GM19372 (cell line): ENCODE results near the gene KIFAP3.
A peak's percentile ranks its signal among the peaks of the same experiment; 100 is the strongest.
"Not testable (repeated sequence)": the region's sequence is repeated elsewhere in the genome, so short reads cannot be mapped to it uniquely, and the experiment has no call there.

Source experiments
- ATAC-seq: cut with Tn5 transposase; IDR thresholded peaks from one replicate; pipeline ENCODE4 v1.9.1; 2021; ENCODE audit warnings: mild to moderate bottlenecking, low read depth, moderate library complexity; ENCODE audit not compliant: unreplicated experiment

KIFAP3 gene

DNA sequence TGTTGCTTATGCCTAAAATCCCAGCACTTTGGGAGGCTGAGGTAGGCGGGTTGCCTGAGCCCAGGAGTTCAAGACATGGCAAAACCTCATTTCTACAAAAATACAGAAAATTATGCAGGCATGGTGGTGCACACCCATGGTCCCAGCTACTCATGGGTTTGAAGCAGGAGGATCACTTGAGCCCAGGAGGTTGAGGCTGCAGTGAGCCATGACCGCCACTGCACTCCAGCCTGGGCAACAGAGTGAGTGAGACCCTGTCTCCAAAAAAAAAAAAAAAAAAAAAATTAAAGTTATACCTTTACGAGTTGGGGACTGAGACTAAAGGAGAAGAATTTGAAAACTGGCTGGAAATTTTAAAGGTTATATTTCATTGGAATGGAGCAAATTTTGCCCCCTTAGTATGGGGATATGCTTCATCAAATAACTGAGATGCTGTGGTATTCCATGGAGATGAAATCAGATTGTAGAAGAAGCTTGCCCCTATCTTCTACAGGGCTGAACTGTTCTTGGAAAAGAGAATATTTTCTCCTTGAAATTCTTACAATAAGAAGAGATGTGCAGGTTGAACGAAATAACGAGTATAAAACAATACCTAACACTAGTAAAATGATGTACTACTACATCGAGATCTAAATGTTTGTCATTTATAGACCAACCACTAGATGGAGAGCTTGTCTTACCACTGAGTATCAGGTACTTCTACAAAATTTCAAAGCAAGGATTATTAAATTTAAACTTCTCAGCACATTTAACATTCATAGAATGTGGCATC is 145.9 kb downstream of the KIFAP3 start:
- ATAC-seq = no peak

DNA sequence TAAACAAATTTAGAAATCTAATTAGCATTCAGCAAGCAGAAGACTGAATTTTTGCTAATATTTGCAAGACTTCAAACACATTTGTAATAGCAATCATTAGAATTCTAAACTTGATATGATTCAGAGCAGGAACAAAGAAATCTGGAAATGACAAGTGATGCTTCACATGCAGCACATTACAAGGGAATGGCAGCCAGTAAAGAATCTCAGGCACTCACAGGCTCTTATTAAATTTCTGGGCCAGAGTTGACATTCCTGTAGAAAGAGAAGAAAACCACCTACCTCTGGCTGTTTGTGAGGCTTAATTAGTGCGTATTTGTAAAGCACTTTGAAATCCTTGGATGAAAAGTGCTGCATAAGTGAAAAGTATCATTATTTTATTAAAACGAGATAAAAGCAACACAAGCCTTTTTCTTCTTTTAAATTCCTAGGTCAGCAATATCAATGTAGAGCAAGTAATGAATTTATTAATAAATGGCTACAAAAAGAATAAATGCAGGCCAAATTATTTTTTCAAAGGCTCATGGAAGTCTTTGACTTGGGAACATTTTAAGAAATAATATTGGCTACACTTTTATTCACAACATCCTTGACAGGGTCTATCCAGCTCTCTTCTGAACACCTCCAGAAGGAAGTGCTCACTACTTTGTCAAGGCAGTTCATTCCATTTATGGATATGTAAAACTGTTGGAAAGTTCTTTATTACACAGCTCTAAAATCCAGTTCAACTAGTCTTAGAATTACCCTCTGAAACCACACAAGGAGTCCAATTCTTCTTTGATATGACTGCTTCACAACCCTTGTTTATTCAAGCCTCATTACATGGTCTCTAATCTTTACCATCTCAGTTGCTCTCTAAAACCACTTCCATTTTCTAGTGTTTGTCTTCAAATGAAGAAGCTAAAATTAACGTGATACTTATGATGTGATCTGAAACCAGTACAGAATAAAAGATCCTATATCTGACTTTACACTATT is 148.7 kb downstream of the KIFAP3 start:
- ATAC-seq = no peak

DNA sequence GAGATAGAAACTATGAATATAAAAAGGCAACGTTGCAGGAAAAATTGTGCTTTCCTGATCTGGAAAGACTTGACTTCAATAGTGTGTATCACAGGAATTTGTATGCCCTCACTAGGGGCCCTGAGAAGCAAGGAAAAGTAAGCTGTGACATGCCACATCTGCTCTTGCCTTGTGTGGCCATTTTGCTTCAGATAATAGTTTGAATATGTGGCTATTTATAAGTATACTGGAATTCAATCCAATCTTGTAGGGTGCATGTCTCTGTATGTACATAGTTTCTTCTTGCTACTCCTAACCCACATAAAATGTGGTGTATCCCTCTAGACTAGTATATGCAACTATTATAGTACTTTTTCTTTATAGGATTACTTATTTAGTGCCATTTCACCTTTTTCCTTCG is 149.7 kb downstream of the KIFAP3 start:
- no peak for ATAC-seq

DNA sequence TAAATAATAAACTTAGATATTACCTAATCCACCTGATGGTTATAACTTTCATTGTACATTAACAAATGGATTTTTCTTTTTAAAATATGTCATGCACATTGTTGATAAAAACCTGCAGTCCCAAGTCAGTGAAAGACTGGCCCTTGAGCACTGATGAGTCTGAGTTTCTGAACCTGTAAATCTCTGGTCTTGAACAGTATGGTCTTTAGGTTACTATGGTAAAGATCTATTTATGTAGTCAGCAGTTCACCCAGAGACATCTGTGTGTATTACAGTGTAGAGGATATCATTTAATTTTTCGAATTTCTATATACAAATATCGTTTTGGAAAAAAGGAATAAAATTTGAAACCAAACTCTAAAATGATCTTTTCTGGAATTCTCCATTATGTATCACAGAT is 150.4 kb downstream of the KIFAP3 start:
- no peak for ATAC-seq

DNA sequence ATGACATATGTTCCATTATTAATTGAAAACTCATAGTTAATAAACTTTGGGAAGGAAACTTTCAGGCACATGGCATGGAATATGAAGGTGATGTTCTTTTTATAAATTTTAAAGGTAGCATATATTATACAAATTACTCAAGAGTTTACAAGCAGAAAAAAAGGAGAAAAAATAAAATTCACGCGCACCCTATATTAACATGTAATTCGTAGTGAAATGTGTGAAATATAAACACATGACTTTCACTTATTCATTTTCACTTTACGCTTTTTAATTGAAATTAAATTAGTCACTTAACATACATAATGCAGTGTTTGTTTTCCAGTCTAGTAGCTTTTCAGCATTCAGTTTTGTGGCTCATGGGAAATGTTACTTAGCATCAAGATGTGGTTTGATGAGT is 153.4 kb downstream of the KIFAP3 start:
- ATAC-seq = no peak

DNA sequence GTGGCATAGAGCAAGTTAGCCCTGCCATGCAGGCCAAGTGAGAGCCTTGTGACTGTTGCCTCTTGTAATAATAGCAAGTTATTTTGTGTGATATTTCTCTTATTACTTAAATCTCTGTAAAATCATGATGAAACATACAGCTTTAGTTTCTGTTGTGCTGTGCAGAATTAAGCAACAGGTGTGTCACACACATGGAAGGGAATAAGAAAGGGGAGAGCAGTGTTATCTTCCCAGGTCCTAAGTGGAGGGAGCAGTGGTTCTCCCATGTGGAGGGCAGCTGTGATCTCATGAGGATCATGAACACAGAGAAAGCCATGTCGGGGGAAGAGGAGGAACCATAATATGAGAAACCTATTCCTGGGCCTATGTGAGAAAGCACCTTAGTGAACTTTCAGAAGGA is 155.6 kb downstream of the KIFAP3 start:
- ATAC-seq = no peak

DNA sequence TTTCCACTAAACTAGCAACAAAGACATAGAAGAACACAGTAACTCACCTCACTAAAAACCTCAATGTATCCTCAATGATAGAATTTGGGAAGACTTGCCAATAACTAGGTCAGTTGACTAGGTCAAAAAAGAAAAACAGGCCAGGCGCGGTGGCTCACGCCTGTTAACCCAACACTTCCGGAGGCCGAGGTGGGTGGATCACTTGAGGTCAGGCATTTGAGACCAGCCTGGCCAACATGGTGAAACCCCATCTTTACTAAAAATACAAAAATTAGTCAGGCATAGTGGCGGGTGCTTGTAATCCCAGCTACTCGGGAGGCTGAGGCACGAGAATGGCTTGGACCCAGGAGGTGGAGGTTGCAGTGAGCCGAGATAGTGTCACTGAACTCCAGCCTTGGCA is 156.3 kb downstream of the KIFAP3 start:
- ATAC-seq = not testable (repeated sequence)

DNA sequence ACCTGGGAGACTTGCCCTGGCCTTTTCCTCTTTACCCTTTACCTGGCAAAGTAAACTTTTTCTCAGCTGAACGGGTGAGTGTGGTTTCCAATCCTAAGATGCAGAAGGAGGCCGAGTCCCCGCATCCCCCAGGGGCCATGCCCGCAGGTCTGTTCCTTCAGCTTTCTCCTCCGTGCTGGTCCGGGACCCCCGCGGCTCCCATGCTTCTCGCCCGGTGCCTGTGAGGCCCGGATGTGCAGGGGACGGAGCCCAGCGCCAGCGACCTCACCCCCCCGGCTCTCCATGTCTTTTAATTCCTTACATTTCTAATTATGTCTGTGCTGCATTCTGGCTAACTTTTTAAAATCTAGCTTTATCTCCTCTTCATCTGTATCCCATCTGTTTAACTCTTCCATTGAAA is 159.3 kb downstream of the KIFAP3 start:
- ATAC-seq = no peak

DNA sequence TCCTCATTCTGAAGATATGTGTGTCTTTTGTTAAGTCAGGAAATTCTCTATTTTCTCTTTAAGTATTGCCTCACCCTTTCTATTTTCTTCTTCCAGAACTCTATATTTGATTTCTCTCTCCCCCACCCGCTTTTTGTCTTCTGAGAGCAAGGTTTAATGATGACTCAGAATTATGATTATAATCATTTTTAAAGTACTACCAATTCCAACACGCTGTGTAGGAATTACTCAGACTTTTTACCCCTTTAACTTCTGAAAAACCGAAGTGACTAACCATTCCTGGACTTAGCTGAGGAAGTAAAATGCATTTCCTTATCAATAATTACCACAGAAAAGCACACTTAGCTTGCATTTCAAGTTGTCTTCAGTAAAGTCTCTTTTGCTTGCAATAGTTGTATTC is 160.0 kb downstream of the KIFAP3 start:
- no peak for ATAC-seq

DNA sequence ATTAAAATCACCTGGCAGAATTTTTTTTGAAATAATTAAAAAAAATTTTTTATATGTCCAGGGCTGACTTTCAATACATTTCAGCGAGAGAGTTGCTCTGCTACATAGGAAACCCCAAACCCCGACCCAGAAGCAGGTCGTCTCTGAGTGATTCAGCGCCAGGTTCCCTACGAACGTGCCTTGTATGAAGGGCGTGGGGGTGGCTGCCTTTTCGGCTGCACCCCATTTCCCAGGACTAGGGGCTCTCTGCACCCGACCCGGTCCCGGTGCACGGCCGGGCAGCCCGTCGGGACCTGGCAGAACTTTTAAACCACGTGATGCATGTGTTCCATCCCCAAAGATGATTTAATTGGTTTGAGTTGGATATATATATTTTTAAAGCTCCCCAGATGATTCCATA is 165.0 kb downstream of the KIFAP3 start:
- ATAC-seq = no peak

DNA sequence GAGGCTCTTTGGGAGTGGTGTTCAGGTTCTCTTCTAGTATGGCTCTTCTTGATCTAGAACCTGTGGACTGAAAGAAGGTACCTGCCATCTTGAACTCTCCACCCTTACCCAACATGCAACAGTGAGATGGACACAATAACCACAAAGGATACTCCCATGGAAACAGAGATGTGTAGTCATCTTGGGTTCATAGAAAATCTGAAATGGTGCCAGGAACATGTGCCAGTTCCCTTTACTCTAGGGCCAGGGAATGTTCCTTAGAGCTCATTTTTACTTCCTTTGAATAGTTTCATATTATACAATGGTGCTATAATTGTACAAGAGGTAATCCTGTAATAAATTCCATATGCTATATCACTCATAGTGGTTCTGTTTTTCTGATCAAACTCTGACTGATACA is 167.6 kb downstream of the KIFAP3 start:
- ATAC-seq = no peak

DNA sequence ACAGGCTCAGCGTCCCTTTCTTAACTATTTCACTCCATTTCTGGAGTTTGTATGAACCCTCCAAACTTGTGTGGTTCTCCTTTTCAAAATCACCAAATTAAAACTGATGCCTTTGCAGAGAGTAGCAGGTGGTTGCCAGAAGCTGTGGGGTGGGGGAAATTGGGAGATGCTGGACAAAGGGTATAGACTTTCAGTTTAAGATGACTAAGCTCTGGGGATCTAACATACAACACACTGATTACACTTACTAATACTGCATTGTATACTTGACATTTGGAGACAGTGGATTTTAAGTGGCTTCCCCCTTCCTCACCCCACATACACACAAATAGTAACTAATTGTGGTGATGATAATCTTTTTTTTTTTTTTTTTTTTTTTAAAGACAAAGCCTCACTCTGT is 169.7 kb downstream of the KIFAP3 start:
- no peak for ATAC-seq

DNA sequence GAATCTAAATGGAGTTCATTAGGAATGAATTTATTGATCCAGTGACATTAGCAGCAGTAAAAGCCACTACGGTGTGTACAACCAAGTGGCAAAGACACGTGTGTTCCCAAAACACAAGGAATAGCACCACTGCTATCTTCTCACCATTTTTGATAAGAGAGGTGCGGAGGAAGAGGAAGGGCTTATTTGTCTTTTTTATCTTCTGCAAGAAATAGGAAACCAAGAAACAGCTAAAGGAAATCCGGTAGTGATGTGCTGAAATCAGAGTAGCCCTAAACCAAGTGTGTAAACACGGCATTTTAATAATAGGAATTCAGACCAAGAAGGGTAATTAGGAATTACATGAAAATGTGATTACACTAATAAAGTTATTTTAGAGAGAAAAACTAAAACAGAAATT is 171.7 kb downstream of the KIFAP3 start:
- no peak for ATAC-seq

DNA sequence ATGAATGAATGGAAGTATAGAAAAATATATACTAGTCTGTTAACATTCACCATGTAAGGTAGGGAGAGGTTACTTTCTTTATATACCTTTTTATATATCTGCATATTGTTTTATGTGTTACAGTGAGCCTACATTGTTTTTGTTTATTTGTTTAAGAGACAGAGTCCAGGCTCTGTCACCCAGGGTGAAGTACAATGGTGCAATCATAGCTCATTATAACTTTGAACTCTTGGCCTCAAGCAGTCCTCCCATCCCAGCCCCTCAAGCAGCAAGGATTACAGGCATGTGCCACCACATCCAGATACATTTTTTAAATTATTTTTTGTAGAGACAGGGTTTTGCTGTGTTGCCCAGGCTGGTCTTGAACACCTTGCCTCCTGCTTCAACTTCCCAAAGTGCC is 173.4 kb downstream of the KIFAP3 start:
- no peak for ATAC-seq

DNA sequence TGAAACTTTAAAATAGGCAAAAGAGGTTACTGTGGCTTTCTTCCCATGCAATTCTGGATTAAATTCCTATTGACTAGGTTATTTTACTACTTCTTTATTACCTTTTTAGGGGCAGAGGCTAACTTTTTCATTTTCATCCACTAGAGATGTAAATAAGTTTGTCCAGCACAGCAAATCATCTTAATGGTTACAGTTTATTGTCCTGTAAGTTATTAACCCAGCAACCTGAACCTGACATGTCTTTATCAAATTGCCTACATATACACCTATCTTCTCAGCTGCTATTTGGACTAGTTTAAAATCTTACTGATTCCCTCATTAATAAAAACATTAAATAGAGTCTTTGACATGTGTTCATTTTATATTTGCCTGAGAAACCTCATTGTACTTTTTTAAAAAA is 173.9 kb downstream of the KIFAP3 start:
- no peak for ATAC-seq

DNA sequence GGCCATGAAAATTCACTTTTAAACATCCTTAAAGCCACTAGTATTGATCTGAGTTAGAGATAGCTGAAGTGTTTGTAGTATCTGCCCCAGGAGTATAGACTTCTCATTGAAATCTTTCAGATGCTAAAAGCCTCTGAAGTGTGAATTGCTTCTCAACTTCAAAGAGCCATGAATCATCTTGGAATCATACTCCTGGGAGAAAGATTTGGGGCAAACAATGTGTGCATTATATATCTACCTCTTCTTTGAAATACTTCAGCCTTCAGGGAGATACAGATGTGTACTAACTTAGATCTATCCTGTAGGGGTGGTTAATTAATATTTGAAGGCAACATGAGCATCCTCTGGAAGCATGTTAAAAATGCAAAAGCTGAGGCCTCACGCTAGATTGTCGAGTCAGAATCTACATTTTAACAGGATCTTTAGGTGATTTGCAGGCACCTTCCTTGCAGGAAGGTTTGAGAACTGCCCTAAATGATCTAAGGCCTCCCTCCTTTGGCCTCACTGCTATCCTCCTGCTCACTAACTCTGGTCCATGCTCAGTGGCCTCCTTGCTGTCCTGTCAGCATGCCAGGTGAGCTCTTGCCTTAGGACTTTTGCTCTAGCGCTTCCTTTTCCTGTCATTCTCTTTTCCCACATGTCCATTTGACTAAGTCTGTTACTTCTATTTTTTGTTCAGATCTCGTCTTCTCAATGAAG is 174.8 kb downstream of the KIFAP3 start:
- no peak for ATAC-seq

DNA sequence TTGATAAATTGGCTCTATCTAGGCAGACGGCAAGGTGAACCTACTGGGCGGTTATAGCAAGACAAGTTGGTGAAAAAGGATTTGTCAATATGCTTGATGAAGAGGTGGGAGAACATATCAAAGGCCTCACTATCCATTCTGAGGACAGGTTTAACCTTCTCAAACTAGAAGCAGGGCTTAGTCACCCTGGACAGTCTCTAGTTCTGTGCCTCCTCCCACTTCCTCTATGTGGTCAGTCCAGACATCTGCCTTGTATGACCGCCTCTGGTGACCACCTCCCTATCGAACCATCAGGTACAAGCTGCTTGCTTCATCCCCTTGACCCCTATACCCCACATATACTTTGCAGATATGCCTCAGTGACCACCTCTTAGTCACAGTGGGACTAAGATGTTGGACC is 178.5 kb downstream of the KIFAP3 start:
- no peak for ATAC-seq

DNA sequence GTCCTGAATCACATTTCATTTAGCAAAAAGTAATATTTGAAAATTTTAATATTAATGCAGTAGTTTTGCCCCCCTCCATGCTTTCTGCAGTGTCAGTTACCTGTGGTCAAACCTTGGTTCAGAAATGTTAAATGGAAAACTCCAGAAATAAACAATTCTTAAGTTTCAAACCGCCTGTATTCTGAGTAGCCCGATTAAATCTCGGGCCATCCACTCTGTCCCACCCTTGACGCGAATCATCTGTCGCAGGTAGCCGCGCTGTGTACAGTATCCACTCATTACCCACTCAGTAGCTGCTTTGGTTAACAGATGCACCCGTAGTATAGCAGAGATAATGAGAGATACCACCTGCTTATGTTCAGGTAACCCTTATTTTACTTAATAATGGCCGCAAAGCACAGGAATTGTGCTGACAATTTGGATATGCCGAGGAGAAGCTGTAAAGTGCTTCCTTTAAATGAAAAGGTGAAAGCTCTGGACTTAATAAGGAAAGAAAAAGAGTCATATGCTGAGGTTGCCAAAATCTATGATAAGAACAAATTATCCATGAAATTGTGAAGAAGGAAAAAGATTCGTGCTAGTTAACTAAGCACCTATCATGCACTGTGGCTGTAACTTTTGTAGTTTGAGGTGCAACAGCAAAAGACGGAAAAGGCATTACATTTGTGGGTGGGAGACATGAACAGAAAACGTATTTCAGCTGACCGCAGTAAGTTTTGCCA is 179.9 kb downstream of the KIFAP3 start:
- ATAC-seq = no peak

DNA sequence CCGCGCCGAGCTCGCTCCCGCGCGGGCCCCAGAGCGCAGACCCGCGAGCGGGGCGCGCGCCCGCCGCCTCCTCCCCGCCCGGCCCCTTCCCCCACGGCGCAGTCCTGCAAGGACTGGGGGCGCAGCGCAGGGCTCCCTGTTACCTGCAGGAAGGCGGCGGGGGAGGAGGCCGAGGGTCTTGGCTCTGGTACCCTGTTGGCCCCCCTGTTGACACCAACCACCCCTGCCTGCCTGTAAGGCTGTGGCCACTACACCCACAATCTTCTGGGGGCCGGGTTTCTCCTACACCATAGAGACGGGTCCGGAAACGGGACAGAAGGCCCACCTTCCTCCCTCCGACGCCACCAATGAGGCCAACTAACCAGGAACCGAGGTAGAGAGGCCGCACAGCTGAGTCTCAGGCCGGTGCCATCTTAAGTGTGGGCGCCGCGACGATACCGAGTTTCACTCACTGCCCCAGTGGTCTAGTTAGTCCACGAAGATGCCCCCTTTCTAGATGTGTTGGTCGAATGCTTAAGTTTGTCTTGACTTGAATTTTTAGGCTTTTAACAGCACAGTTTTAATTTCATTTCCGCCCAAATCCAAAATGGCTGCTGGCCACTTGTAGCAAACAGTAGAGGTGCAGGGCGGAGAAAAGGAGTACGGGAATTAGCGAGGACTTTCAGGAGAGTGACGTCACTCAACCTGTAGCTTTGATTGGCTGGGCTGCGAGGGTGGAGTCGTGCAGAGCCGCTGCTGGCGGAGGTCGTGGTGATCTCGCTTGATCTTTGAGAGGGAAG is 180.7 kb downstream of the KIFAP3 start, which contains the start of gene SCYL3:
SCYL3 (minus strand) TSS at position 252 of the 779 bp plus-strand sequence. CDS start 5,056 bp downstream, outside the sequence.
- ATAC-seq = peak; percentile 75
